Ascending aorta (tissue), 2 donors: ENCODE results near the gene DNM1. TPM values are rescaled to one million over a fixed set of nuclear protein-coding genes. Genes with fewer than 3 reads are reported as not detected.

ENCODE experiments used
- DNase-seq, 2 donors: peaks; one replicate each; pipeline ENCODE4 v3.0.0-alpha.2; 2019; ENCODE audit warnings: low spot score in 2 of 2
- H3K27ac ChIP-seq, 2 donors: fragments of 200-600 bp; sonication (generic); one replicate each; pipeline ENCODE4 v1.5.1; 2016 to 2017; ENCODE audit warnings: mild to moderate bottlenecking in 1 of 2
- H3K27me3 ChIP-seq: fragments of 200-600 bp; sonication (generic); one replicate; pipeline ENCODE4 v1.5.1; 2017
- H3K36me3 ChIP-seq, 2 donors: fragments of 200-600 bp; sonication (generic); one replicate each; pipeline ENCODE4 v1.5.1; 2016
- H3K4me1 ChIP-seq, 2 donors: fragments of 200-600 bp; sonication (generic); one replicate each; pipeline ENCODE4 v1.5.1; 2016 to 2017; ENCODE audit warnings: mild to moderate bottlenecking in 1 of 2
- H3K4me3 ChIP-seq, 2 donors: fragments of 200-600 bp; sonication (generic); one replicate each; pipeline ENCODE4 v1.5.1; 2016 to 2017; ENCODE audit warnings: mild to moderate bottlenecking in 1 of 2
- H3K9me3 ChIP-seq, 2 donors: fragments of 200-600 bp; sonication (generic); one replicate each; pipeline ENCODE4 v1.5.1; 2016
- CTCF ChIP-seq, 3 experiments: fragments of 200-600 bp in 2 of 3; fragments of 450-650 bp in 1 of 3; sonication (generic) in 2 of 3; IDR thresholded peaks; one replicate each; pipeline ENCODE4 v1.5.1; 2016 to 2019; ENCODE audit warnings: antibody characterized with exemption in 3 of 3, mild to moderate bottlenecking in 1 of 3, moderate library complexity in 1 of 3
- intact Hi-C: fragments of 100-400 bp; cut with DNase I; formaldehyde crosslinking; loops from one replicate; pipeline ENCODE4 v1.15.1; 2023
- total RNA-seq: library from RNA; depleted of rRNA; stranded (reverse); fragments of >200 nt; gene quantifications from one replicate; pipeline ENCODE4 v1.1.0, GENCODE V29; 2016

DNM1 gene
- total RNA-seq, 1 donor from 2014 or later, result 31.9 TPM

- no peak for DNase-seq
- H3K36me3 ChIP-seq, result peaks cover 65 to 68% of the 10 kb centered on the region in 2 donors
These were observed 54.7 kb downstream of the DNM1 start for GRCh38 chr9:128257907-128258306.

GRCh38 chr9:128258326-128258725 is 55.1 kb downstream of the DNM1 start:
- TF ChIP-seq CTCF (IDR thresholded peaks at IDR 0.05), result no peak
- peaks cover 69 to 72% of the 10 kb centered on the region in 2 donors for H3K36me3 ChIP-seq

More at GRCh38 chr9:128257907-128258306, 54.7 kb downstream of the DNM1 start:
- H3K9me3 ChIP-seq, result no peaks in the 10 kb centered on the region
- H3K4me1 ChIP-seq, result no peaks in the 10 kb centered on the region
- H3K27me3 ChIP-seq, result no peaks in the 10 kb centered on the region
- H3K27ac ChIP-seq, result no peak overlapping the region
- no peak overlapping the region for H3K4me3 ChIP-seq
- TF ChIP-seq CTCF (IDR thresholded peaks at IDR 0.05), result no peak
- intact Hi-C loops, result no loop called here

DNA sequence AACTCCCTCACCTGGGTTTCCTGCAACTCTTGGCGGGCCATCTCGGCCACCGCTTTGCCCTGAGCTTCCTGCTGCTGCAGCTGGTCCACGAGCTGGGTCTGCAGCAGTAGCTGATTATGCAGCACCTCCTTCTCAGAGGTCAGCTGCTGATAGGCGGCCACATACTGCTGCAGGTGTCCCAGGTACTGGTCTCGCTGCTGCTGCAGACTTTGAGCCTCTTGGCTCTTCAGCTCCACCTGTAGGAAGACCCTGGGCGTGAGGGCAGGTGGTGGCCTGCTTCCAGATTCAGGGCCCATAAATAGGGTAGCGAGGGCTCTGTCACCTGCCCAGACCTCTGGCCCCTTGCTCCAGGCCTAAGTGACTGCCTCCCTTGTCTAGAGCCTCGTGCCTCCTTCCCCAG is 56.0 kb downstream of the DNM1 start:
- H3K27ac ChIP-seq, result no peak overlapping the region
- no peaks in the 10 kb centered on the region for H3K27me3 ChIP-seq
- no peak for TF ChIP-seq CTCF (IDR thresholded peaks at IDR 0.05)
- peaks cover 73 to 78% of the 10 kb centered on the region in 2 donors for H3K36me3 ChIP-seq
- no peaks in the 10 kb centered on the region for H3K9me3 ChIP-seq
- H3K4me1 ChIP-seq, result no peaks in the 10 kb centered on the region
- no peak for DNase-seq
- intact Hi-C loops, result no loop called here
- H3K4me3 ChIP-seq, result no peak overlapping the region

More at GRCh38 chr9:128258326-128258725, 55.1 kb downstream of the DNM1 start:
- Histone ChIP-seq H3K27me3 (no peaks in the 10 kb centered on the region), H3K4me3 (no peak overlapping the region), H3K4me1 (no peaks in the 10 kb centered on the region), H3K9me3 (no peaks in the 10 kb centered on the region), H3K27ac (no peak overlapping the region)
- intact Hi-C loops, result no loop called here
- DNase-seq, result no peak

DNA sequence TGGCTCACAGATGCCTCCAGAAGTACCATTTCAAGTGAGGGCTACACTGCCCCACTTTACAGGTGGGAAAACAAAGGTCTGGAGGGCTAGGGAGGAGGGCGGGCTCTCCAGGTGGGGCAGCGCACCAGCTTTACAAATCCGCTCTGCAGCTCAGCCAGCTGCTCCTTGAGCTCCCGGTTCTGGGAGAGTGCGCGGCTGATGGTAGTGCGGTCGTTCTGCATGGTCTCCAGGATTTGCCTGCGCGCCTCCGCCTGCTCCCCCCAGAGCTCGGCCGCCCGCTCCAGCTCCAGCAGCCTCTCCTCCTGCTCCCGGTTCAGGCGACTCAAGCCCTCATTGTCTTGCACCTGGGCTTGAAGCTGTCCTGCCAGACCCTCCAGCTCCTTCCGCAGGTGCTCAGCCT is 57.2 kb downstream of the DNM1 start:
- no peaks in the 10 kb centered on the region for H3K4me1 ChIP-seq
- intact Hi-C loops, result no loop called here
- no peak for TF ChIP-seq CTCF (IDR thresholded peaks at IDR 0.05)
- H3K27ac ChIP-seq, result no peak overlapping the region
- H3K27me3 ChIP-seq, result no peaks in the 10 kb centered on the region
- peaks cover 81 to 87% of the 10 kb centered on the region in 2 donors for H3K36me3 ChIP-seq
- DNase-seq, result no peak
- no peaks in the 10 kb centered on the region for H3K9me3 ChIP-seq
- H3K4me3 ChIP-seq, result no peak overlapping the region

GRCh38 chr9:128262687-128263086 is 59.5 kb downstream of the DNM1 start:
- no peaks in the 10 kb centered on the region for H3K27me3 ChIP-seq
- H3K9me3 ChIP-seq, result no peaks in the 10 kb centered on the region
- intact Hi-C loops, result no loop called here
- DNase-seq, result peak in 1 of 2 donors; percentile 52
- TF ChIP-seq CTCF (IDR thresholded peaks at IDR 0.05), result no peak
- H3K27ac ChIP-seq, result no peak overlapping the region
- peaks cover 91 to 95% of the 10 kb centered on the region in 2 donors for H3K36me3 ChIP-seq
- no peaks in the 10 kb centered on the region for H3K4me1 ChIP-seq
- no peak overlapping the region for H3K4me3 ChIP-seq

DNA sequence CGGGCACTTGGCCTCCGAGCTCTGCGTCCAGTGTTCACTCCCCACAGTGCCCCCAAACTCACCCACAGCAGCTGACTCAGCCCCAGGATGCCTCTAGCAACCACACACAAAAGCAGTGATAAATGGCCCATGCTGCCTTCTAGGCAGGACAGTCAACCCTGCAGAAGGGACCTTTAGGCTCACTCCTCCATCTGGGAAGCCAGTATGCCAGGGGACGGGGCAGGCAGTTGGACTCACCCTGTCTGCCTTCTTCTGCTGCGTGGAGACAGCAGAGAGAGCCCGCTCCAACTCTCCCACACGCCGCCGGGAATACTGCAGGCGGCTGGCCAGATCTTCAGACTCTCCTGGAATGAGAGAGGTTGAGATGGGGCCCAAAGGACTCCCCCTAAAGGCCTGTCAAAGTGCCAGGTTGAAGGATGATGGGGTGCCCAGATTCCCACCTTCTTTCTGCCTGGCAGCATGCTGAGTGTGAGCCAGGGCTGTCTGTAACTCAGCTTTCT is 62.2 kb downstream of the DNM1 start:
- H3K36me3 ChIP-seq, result peaks cover 78 to 80% of the 10 kb centered on the region in 2 donors
- no peak for TF ChIP-seq CTCF (IDR thresholded peaks at IDR 0.05)

More for the DNA sequence above, 62.2 kb downstream of the DNM1 start:
- no peak overlapping the region for H3K27ac ChIP-seq
- no peak for DNase-seq
- H3K4me3 ChIP-seq, result no peak overlapping the region
- H3K4me1 ChIP-seq, result no peaks in the 10 kb centered on the region
- no peaks in the 10 kb centered on the region for H3K27me3 ChIP-seq
- intact Hi-C loops, result no loop called here
- H3K9me3 ChIP-seq, result no peaks in the 10 kb centered on the region
